ENCODE data around the gene ACOT11. TPM values are rescaled to one million over a fixed set of nuclear protein-coding genes. Genes with fewer than 3 reads are reported as not detected.

Gene ACOT11
- total and polyA plus RNA-seq, 2 donors from 2014 or later, result 24.6 to 31.1 TPM

DNA sequence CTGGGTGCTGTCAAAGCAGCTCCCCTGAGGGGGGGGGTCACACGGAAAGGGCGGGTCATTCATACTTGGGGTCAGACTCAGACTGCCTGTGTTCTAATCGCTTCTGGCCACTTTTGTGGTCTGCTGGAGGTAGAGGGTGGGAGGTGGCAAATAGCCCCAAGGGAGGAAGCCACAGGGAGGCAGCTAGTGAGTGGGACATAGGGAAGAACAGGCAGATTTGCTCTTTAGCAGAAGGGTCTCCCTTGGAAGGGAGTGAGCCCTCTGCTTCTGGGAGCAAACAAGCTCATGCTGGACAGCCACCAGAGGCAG lies 24.5 kb downstream of the ACOT11 start:
- DNase-seq, result no peak
- Histone ChIP-seq H3K9me3 (ENCODE audit: control insufficient read depth in 2 of 3, insufficient read depth in 1 of 3, low read length in 3 of 3) (no peaks in the 10 kb centered on the region), H3K36me3 (ENCODE audit: control insufficient read depth in 2 of 3, insufficient read depth in 3 of 3, low read length in 3 of 3) (no peaks in the 10 kb centered on the region), H3K4me1 (ENCODE audit: control insufficient read depth in 2 of 3, insufficient read depth in 2 of 3, low read depth in 1 of 3, low read length in 3 of 3) (peaks cover 0 to 6% (median 0%) of the 10 kb centered on the region in 3 donors), H3K9ac (ENCODE audit: low read length in 3 of 3) (no peak overlapping the region), H3K27ac (ENCODE audit: low read depth in 2 of 2, low read length in 2 of 2) (no peak overlapping the region), H3K27me3 (ENCODE audit: control insufficient read depth, insufficient read depth, low read length) (no peaks in the 10 kb centered on the region), H3K4me3 (ENCODE audit: low read length in 3 of 3) (no peak overlapping the region)
- TF ChIP-seq, protein P1, sequence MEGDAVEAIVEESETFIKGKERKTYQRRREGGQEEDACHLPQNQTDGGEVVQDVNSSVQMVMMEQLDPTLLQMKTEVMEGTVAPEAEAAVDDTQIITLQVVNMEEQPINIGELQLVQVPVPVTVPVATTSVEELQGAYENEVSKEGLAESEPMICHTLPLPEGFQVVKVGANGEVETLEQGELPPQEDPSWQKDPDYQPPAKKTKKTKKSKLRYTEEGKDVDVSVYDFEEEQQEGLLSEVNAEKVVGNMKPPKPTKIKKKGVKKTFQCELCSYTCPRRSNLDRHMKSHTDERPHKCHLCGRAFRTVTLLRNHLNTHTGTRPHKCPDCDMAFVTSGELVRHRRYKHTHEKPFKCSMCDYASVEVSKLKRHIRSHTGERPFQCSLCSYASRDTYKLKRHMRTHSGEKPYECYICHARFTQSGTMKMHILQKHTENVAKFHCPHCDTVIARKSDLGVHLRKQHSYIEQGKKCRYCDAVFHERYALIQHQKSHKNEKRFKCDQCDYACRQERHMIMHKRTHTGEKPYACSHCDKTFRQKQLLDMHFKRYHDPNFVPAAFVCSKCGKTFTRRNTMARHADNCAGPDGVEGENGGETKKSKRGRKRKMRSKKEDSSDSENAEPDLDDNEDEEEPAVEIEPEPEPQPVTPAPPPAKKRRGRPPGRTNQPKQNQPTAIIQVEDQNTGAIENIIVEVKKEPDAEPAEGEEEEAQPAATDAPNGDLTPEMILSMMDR (IDR thresholded peaks at IDR 0.05; ENCODE audit: borderline replicate concordance, extremely low read depth, insufficient read depth), result no peak
- no peak for FAIRE-seq
- intact Hi-C loops (cut with DNase I), result no loop called here

DNA sequence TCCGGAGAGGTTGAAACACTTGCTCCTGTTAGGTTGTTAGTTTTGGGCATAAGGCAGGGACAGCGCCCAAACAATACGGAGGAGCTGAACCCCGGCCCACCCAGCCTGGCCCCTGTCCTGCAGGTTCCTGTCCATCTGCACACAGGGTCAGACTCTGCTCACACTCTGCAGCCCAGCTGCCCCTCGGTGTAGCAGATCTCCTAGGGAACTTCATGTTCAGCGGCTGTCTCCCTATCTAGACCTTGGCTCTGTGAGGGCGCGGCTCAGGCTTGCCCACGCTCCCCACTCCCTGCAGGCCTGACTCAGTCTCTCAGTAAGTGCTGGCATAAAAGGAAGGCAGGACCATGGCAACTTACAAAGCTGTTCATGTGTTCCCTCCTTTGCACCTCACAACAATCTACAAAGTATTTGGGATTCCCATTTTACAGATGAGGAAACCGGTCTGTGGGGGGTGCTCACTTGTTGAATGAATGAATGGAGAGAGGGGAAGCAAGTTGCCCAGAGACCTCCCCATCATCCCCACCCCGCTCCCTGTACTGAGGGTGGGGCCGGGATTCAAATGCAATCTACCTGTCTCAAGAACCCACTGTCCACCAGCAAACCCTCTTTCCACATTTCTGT lies 26.2 kb downstream of the ACOT11 start:
- no peak for FAIRE-seq
- no peak overlapping the region for H3K27ac ChIP-seq (ENCODE audit: low read depth in 2 of 2, low read length in 2 of 2)

DNA sequence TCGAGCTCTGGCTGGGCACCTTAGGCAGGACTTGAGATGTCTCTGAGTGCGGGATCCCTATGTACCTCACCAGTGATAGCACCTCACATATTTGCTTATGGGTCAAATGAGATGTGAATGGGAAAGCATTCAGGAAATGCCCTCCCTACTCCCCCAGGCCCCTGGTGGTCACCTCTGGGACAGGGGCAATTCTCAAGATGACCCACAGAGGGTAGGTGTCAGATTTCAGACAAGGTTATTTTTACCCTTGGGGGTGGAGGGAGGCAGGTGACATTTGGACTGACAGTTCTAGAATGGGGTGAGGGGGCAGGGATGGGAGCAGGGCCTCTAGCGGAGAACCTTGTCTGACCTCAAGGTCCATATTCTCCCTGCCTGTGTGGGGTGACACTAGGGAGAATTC lies 27.1 kb downstream of the ACOT11 start:
- Histone ChIP-seq H3K4me3 (ENCODE audit: low read length in 3 of 3) (no peak overlapping the region), H3K27ac (ENCODE audit: low read depth in 2 of 2, low read length in 2 of 2) (peak overlapping the region in 1 of 2 donors; percentile 47), H3K36me3 (ENCODE audit: control insufficient read depth in 2 of 3, insufficient read depth in 3 of 3, low read length in 3 of 3) (no peaks in the 10 kb centered on the region), H3K4me1 (ENCODE audit: control insufficient read depth in 2 of 3, insufficient read depth in 2 of 3, low read depth in 1 of 3, low read length in 3 of 3) (peaks cover 0 to 18% (median 10%) of the 10 kb centered on the region in 3 donors), H3K27me3 (ENCODE audit: control insufficient read depth, insufficient read depth, low read length) (no peaks in the 10 kb centered on the region), H3K9me3 (ENCODE audit: control insufficient read depth in 2 of 3, insufficient read depth in 1 of 3, low read length in 3 of 3) (no peaks in the 10 kb centered on the region), H3K9ac (ENCODE audit: low read length in 3 of 3) (no peak overlapping the region)
- TF ChIP-seq, protein P1 (IDR thresholded peaks at IDR 0.05; ENCODE audit: borderline replicate concordance, extremely low read depth, insufficient read depth), result no peak
- intact Hi-C loops (cut with DNase I), result no loop called here
- peak in 2 of 5 donors; percentile 26 to 32 for DNase-seq
- no peak for FAIRE-seq

More for the DNA sequence above, 26.2 kb downstream of the ACOT11 start:
- TF ChIP-seq, protein P1 (IDR thresholded peaks at IDR 0.05; ENCODE audit: borderline replicate concordance, extremely low read depth, insufficient read depth), result no peak
- intact Hi-C loops (cut with DNase I), result no loop called here
- DNase-seq, result peak in 2 of 5 donors; percentile 29 to 46
- Histone ChIP-seq H3K27me3 (ENCODE audit: control insufficient read depth, insufficient read depth, low read length) (no peaks in the 10 kb centered on the region), H3K9ac (ENCODE audit: low read length in 3 of 3) (no peak overlapping the region), H3K4me1 (ENCODE audit: control insufficient read depth in 2 of 3, insufficient read depth in 2 of 3, low read depth in 1 of 3, low read length in 3 of 3) (peaks cover 0 to 11% (median 10%) of the 10 kb centered on the region in 3 donors), H3K4me3 (ENCODE audit: low read length in 3 of 3) (no peak overlapping the region), H3K9me3 (ENCODE audit: control insufficient read depth in 2 of 3, insufficient read depth in 1 of 3, low read length in 3 of 3) (no peaks in the 10 kb centered on the region), H3K36me3 (ENCODE audit: control insufficient read depth in 2 of 3, insufficient read depth in 3 of 3, low read length in 3 of 3) (no peaks in the 10 kb centered on the region)
